Endothelial cell of umbilical vein (primary cell): Measurements from ENCODE around the gene ITPRID2. TPM values are rescaled to one million over a fixed set of nuclear protein-coding genes. Genes with fewer than 3 reads are reported as not detected.

Experiments used
- BruUV-seq: library from RNA; stranded (reverse); fragments of 400-500 nt; replicated peaks from 2 replicates; lab custom pipeline; 2021; lab: Mats Ljungman, UMichigan
- CTCF ChIA-PET: fragments of 300-600, 350-600 bp; sonication (Branson Sonifier 250); formaldehyde crosslinking; loops from one replicate; lab custom pipeline; 2021; ENCODE audit warnings: antibody characterized with exemption, inconsistent platforms; lab: Charles Lee
- POLR2A ChIA-PET: fragments of 300-600, 350-600 bp; sonication (Branson Sonifier 250); formaldehyde crosslinking; loops from one replicate; lab custom pipeline; 2021; ENCODE audit warnings: antibody characterized with exemption, inconsistent platforms; lab: Charles Lee
- DNase-seq: peaks from one replicate; pipeline ENCODE4 v3.0.0-alpha.2; 2011; ENCODE audit warnings: low read depth, low spot score
- FAIRE-seq: peaks from 2 replicates; lab custom pipeline; 2011; peaks lifted over from hg19 to GRCh38; lab: Jason Lieb, UNC
- H2AFZ ChIP-seq: 2 replicates; pipeline ENCODE4 v1.6.0; 2012; ENCODE audit warnings: low read depth, low read length, control low read depth, inconsistent platforms
- H3K27ac ChIP-seq: 2 replicates; pipeline ENCODE4 v1.5.1; 2011; ENCODE audit warnings: low read depth, mild to moderate bottlenecking, control low read depth, low read length, moderate library complexity; ENCODE audit not compliant: insufficient read depth
- H3K27me3 ChIP-seq, 2 experiments: 2 replicates each; pipeline versions ENCODE4 v1.6.0 to v1.6.1; 2011; ENCODE audit warnings: low read length in 2 of 2, mixed read lengths in 1 of 2; ENCODE audit not compliant: control insufficient read depth in 2 of 2, insufficient read depth in 2 of 2
- H3K36me3 ChIP-seq, 2 experiments: 2 replicates in 1 of 2; 3 replicates in 1 of 2; pipeline ENCODE4 v1.5.1; 2011; ENCODE audit warnings: low read length in 2 of 2, mild to moderate bottlenecking in 1 of 2, moderate library complexity in 1 of 2; ENCODE audit not compliant: control insufficient read depth in 2 of 2, insufficient read depth in 2 of 2; ENCODE audit errors: extremely low read depth in 1 of 2
- H3K4me1 ChIP-seq: 3 replicates; pipeline ENCODE4 v1.5.1; 2011; ENCODE audit warnings: mild to moderate bottlenecking, low read length; ENCODE audit not compliant: control insufficient read depth, insufficient read depth; ENCODE audit errors: extremely low read depth
- H3K4me2 ChIP-seq: 2 replicates; pipeline ENCODE4 v1.6.1; 2011; ENCODE audit warnings: low read length, control low read depth, mixed read lengths; ENCODE audit not compliant: insufficient read depth
- H3K4me3 ChIP-seq, 3 experiments: fragments of 200-600 bp in 1 of 3; sonication (generic), shearing (Covaris generic) in 1 of 3; replicated peaks in 1 of 3; 2 replicates each; pipeline ENCODE4 v1.5.1; 2011 to 2016; ENCODE audit warnings: control low read depth in 3 of 3, low read length in 3 of 3, mild to moderate bottlenecking in 2 of 3, inconsistent platforms in 1 of 3, low read depth in 1 of 3, moderate library complexity in 1 of 3; ENCODE audit not compliant: insufficient read depth in 1 of 3
- H3K79me2 ChIP-seq: 2 replicates; pipeline ENCODE4 v1.6.0; 2012; ENCODE audit warnings: low read length, inconsistent platforms; ENCODE audit not compliant: control insufficient read depth, insufficient read depth
- H3K9ac ChIP-seq: replicated peaks from 2 replicates; pipeline ENCODE3; 2011; ENCODE audit warnings: low read length, control low read depth; ENCODE audit not compliant: insufficient read depth; ENCODE audit errors: extremely low read depth
- H3K9me1 ChIP-seq: replicated peaks from 3 replicates; pipeline ENCODE4 v1.6.0; 2011; ENCODE audit warnings: mild to moderate bottlenecking, low read length; ENCODE audit not compliant: control insufficient read depth, insufficient read depth; ENCODE audit errors: extremely low read depth
- H3K9me3 ChIP-seq: replicated peaks from 2 replicates; pipeline ENCODE4 v1.5.1; 2012; ENCODE audit warnings: low read length, inconsistent platforms; ENCODE audit not compliant: control insufficient read depth, insufficient read depth
- H4K20me1 ChIP-seq: replicated peaks from 2 replicates; pipeline ENCODE3; 2011; ENCODE audit warnings: mild to moderate bottlenecking, low read length; ENCODE audit not compliant: control insufficient read depth, insufficient read depth; ENCODE audit errors: extremely low read depth
- CTCF ChIP-seq, 2 donors: IDR thresholded peaks; 1 replicate in 1 of 2; 2 replicates in 1 of 2; pipeline ENCODE4 v1.5.1; 2011; ENCODE audit warnings: low read length in 2 of 2, mild to moderate bottlenecking in 2 of 2, moderate library complexity in 2 of 2, control low read depth in 1 of 2, inconsistent platforms in 1 of 2, low read depth in 1 of 2; ENCODE audit not compliant: insufficient read depth in 1 of 2; ENCODE audit errors: extremely low read depth in 1 of 2
- EZH2 ChIP-seq: IDR thresholded peaks from 2 replicates; pipeline ENCODE4 v1.6.1; 2012; ENCODE audit warnings: borderline replicate concordance, low read depth, mild to moderate bottlenecking, moderate library complexity, low read length, inconsistent platforms; ENCODE audit not compliant: severe bottlenecking
- FOS ChIP-seq: IDR thresholded peaks from 2 replicates; pipeline ENCODE4 v1.6.1; 2011; ENCODE audit warnings: mild to moderate bottlenecking, low read length, moderate library complexity, borderline replicate concordance; ENCODE audit not compliant: insufficient read depth
- GATA2 ChIP-seq: IDR thresholded peaks from 2 replicates; pipeline ENCODE4 v1.7.0; 2011; ENCODE audit warnings: low read depth, mild to moderate bottlenecking, moderate library complexity, mixed read lengths, low read length; ENCODE audit not compliant: insufficient read length, insufficient read depth
- JUN ChIP-seq: IDR thresholded peaks from 2 replicates; pipeline ENCODE4 v1.6.1; 2011; ENCODE audit warnings: borderline replicate concordance, low read depth; ENCODE audit not compliant: insufficient read length, insufficient read depth
- MAX ChIP-seq: IDR thresholded peaks from 2 replicates; pipeline ENCODE4 v1.6.1; 2011; ENCODE audit not compliant: insufficient read depth, insufficient read length
- MYC ChIP-seq: IDR thresholded peaks from one replicate; pipeline ENCODE4 v1.6.1; 2011; ENCODE audit warnings: mild to moderate bottlenecking, low read depth, low read length
- POLR2A ChIP-seq: IDR thresholded peaks from 2 replicates; pipeline ENCODE4 v1.6.1; 2012; ENCODE audit warnings: low read depth, mild to moderate bottlenecking, control low read depth, low read length
- POLR2AphosphoS5 ChIP-seq: IDR thresholded peaks from 2 replicates; pipeline ENCODE4 v1.6.1; 2012; ENCODE audit warnings: low read depth, mild to moderate bottlenecking, control low read depth, low read length, moderate library complexity; ENCODE audit not compliant: insufficient read depth
- dilution Hi-C: fragments of 300-500 bp; cut with MboI; formaldehyde crosslinking; loops from one replicate; pipeline ENCODE4 v1.15.0; 2019; ENCODE audit warnings: low sequenced_read_pairs; ENCODE audit not compliant: extremely low pct_ligation_motif_present
- intact Hi-C: fragments of 100-400 bp; cut with micrococcal nuclease; formaldehyde crosslinking; loops from one replicate; pipeline ENCODE4 v1.10.0; 2022
- polyA plus RNA-seq, 4 experiments: library from polyadenylated mRNA; depleted of rRNA in 3 of 4; stranded (reverse) in 3 of 4; unstranded in 1 of 4; fragments of >200 nt; gene quantifications; 2 replicates each; pipeline versions ENCODE4 v1.2.1 to v1.2.3, GENCODE V29; 2011 to 2012; ENCODE audit warnings: missing spikeins in 1 of 4
- total RNA-seq: library from RNA; stranded (reverse); gene quantifications from 2 replicates; pipeline ENCODE4 v1.2.3, GENCODE V29; 2021

The ITPRID2 gene
- total and polyA plus RNA-seq, 2 donors (not counting 3 experiments of a cell fraction or from before 2014, with no cell fraction given) = 37.6 to 272 TPM

GRCh38 chr2:181947273-181947672 is 55.7 kb downstream of the ITPRID2 start:
- Histone ChIP-seq H3K4me2 (no peak overlapping the region), H3K4me1 (no peaks in the 10 kb centered on the region), H3K9ac (no peak overlapping the region), H3K79me2 (no peaks in the 10 kb centered on the region), H2AFZ (no peak overlapping the region), H3K9me3 (no peaks in the 10 kb centered on the region), H3K4me3 (no peak overlapping the region), H3K9me1 (no peaks in the 10 kb centered on the region), H4K20me1 (no peaks in the 10 kb centered on the region), H3K36me3 (no peaks in the 10 kb centered on the region), H3K27ac (no peak overlapping the region), H3K27me3 (no peaks in the 10 kb centered on the region)
- FAIRE-seq (no peak), DNase-seq (no peak)
- intact Hi-C loops (no loop called here), dilution Hi-C loops (no loop called here)
- no peak for TF ChIP-seq GATA2
- no peak for TF ChIP-seq MYC
- no peak for TF ChIP-seq POLR2AphosphoS5
- no peak for TF ChIP-seq JUN
- no peak for TF ChIP-seq FOS
- no peak for TF ChIP-seq EZH2
- TF ChIP-seq MAX = no peak
- no peak for TF ChIP-seq CTCF (IDR thresholded peaks at IDR 0.05; ENCODE audit: extremely low read depth in 1 of 2, insufficient read depth in 1 of 2, low read depth in 1 of 2, low read length in 2 of 2)
- no peak for TF ChIP-seq POLR2A
- POLR2A ChIA-PET = no interaction called here
- CTCF ChIA-PET = interaction anchor here (1.1 kb wide), 1 partner anchor 10 kb away, joined by 4 read pairs; no protein-coding TSS in a partner anchor
- no TSS peak for BruUV-seq
